Stimulated activated CD8-positive, alpha-beta memory T cell treated with anti-CD3 and anti-CD28 coated beads, Interleukin-15, amount 100 ng/mL, for 48 hours (primary cell): ENCODE measurements around the gene CKAP5.
"Not testable (repeated sequence)": the region's sequence is repeated elsewhere in the genome, so short reads cannot be mapped to it uniquely, and the experiment has no call there.

ENCODE experiments used
- DNase-seq, 2 donors: peaks; one replicate each; pipeline ENCODE4 v3.0.0-alpha.2; 2020; ENCODE audit warnings: low read depth in 2 of 2

CKAP5 gene

DNA sequence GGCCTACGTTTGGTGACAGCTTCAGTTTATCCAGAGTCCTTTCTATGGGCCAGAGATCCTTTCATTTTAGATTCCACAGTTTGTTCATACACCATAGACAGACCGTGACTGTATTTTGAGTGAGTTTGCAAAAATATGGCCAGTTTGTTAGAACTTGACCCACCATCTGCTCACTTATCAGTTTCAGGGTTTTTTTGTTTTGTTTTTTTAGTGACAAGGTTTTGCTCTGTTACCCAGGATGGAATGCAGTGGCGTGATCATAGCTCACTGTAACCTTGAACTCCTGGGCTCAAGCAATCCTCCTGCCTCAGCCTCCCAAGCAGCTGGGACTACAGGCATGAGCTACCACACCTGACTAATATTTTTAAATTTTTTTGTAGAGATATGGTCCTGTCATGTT is 9.1 kb upstream of the CKAP5 start:
- DNase-seq, result no peak

DNA sequence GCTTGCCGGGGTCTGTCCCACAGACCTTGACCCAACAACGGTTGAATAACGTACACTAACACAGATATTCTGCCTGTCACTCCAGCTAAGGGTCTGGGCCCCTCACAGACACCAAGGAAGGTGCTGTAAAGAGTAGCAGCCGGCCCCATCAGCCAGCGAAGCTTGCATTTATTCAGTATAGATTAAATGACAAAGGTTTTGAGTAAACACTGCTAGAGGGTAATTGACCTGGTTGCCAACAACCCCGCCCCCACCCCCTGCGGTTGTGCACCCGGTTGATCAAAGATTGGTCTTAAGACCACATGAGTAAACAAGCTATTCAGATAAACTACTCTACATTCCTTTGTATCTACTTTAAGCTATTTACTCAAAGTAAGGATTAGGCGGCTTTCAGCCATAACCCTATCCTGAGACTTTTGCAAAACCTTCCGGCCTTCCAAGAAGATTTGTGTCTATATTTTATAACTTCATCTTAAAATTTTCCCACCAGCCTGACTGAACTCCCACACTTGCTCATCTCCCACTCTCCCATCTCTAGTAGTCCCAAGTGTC is 4.8 kb upstream of the CKAP5 start:
- DNase-seq, result no peak

DNA sequence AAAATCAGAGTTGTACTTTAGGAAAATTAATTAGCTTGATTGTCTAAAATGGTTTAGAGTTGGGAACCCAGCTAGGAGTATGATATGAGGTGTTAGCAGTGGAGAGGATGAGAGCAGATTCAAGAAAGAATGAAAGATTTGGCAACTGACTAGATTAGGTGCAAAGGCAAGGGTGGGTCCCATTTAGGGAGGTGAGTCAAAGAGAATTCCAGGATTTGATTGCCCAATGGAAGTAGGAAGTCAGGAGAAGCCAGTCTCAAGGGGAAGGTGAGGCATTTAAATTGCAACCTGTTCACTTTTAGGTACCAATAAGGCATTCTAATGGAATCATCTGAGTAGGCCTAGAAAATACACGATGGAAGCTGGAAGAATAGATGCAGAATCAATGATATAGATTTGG is 3.6 kb upstream of the CKAP5 start:
- no peak for DNase-seq

DNA sequence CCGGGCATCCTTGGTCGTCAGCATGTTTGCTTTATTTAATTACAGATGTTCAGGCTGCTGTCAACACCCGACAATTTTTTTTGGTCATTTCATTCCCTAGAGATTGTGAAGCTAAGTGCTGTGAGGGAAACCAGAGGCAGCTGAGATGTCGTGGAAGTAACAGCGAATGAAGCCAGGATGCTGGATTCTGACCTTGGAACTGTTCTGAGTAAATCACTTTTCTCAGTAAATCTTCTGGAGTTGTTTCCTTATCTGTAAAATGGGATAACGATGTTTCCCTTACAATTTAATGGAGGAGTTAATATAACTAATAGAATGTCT is 390 bp upstream of the CKAP5 start:
- no peak for DNase-seq

DNA sequence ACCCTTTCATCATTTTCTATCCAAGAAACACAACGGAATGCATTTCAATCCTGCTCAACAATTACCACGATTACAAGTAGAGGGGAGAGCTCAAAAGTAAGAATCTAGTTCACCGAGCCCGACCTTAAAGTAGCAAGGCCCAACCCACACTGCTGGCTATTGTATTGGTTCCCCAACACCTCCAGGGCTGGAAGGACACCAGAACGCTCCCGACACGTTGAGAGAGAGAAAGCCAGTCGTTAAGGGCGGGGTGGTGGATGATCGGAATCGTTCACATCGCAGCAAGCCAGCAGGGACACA is 690 bp downstream of the CKAP5 start:
- no peak for DNase-seq

DNA sequence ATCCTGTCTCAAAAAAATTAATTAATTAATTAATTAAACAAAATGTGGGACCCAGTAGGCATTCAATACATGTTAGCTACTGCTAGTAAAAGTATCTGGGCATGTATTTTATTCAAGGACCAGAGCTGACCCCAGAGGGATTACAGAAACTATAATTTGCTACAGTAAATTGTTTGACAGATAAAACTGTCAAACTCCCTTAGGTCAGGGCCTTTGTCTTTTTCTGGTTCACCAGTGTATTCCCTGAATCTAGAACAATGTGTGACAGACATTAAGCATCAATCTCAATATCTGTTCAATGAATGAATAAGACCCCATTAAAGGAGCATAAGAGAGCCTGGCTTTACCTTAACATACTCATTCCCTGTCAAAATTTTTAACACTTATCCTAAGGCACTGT is 6.0 kb downstream of the CKAP5 start:
- DNase-seq, result no peak

DNA sequence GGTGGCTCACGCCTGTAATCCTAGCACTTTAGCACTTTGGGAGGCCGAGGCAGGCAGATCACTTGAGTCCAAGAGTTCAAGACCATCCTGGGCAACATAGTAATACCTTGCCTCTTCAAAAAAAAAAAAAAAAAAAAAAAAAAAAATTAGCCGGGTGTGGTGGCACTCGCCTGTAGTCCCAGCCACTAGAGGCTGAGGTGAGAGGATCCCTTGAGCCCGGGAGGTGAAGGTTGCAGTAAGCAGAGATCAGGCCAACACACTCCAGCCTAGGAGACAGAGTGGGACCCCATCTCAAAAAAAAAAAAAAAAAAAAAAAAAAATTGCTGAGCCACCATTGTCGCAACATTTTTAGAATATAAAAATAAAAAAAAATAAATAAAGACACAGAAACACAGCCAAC is 7.6 kb downstream of the CKAP5 start:
- DNase-seq, result no peak

DNA sequence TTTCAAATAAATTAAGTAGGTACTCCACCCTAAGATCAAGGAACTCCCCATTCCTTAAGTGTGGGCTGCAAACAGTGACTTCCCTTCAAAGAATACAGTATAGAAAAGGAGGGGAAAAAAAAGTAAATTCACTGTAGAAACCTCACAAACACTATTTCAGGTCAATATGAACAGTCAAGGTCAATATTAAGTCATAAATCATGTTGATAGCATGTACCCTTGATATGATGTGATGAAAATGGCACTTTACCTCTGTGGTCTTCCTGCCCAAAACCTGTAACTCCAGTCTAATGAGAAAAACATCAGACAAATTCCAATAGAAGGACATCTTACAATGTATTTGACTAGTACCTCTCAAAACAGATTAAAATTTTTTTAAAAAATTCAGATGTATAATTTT is 8.2 kb downstream of the CKAP5 start:
- DNase-seq, result no peak

DNA sequence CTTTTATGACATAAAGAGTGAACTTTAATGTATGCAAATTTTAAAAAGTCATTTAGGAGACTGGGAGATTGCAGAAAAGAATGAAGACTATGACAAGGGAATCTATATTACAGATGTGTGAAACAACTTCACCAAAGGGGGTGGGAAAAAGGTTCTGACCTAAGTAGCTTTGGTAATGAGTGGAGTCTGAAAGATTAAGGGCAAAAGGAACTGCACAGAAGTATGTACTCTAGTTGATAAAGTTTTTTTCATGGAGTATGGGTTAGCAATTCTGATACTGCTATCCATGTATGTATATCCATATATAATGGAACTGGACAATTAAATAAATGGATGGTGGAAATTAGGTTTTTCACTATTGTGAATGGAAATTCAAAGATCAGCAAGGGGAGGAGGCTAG is 9.2 kb downstream of the CKAP5 start:
- no peak for DNase-seq

DNA sequence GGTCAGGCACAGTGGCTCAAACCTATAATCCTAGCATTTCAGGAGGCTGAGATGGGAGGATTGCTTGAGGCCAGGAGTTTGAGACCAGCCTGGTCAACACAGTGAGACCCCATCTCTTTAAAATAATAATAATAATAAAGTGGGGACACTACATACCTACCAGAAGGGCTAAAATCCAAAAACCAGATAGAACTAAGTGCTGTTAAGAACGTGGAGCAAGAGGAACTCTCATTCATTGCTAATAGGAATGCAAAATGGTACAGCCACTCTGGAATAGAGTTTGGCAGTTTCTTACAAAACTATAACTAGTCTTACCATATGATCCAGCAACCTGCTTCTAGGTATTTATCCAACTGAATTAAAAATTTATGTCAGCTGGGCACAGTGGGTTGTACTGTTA is 9.6 kb downstream of the CKAP5 start:
- DNase-seq, result no peak

DNA sequence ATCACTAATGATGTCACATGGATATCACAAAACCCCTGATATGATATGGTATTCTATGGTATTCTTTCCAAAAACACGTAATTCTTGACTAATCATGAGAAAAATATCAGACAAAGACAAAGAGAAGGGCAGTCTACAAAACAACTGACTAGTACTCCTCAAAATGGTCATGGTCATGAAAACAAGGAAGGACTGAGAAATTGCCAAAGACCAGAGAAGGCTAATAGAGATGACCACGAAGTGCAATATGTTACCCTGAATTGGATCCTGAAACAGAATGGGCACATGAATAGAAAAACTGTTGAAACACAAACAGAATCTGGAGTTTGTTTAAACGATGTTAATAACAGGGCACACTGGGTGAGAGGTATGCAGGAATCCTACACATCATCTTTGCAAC is 10.2 kb downstream of the CKAP5 start:
- no peak for DNase-seq

DNA sequence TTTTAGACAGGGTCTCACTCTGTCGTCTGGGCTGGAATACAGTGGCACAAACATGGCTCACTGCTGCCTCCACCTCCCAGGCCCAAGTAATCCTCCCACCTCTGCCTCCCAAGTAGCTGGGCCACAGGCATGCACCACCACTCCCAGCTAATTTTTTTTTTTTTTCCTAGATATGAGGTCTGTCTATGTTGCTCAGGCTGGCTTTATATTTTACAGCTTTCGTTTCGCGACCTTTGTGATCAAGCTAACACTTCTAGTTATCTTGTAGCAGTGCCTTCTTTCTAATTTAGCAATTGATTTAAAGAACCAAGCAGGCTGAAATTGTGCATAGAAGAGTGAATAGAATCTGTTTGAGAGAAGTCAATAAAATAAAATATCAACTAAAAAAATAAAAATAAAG is 11.3 kb downstream of the CKAP5 start:
- DNase-seq, result no peak

DNA sequence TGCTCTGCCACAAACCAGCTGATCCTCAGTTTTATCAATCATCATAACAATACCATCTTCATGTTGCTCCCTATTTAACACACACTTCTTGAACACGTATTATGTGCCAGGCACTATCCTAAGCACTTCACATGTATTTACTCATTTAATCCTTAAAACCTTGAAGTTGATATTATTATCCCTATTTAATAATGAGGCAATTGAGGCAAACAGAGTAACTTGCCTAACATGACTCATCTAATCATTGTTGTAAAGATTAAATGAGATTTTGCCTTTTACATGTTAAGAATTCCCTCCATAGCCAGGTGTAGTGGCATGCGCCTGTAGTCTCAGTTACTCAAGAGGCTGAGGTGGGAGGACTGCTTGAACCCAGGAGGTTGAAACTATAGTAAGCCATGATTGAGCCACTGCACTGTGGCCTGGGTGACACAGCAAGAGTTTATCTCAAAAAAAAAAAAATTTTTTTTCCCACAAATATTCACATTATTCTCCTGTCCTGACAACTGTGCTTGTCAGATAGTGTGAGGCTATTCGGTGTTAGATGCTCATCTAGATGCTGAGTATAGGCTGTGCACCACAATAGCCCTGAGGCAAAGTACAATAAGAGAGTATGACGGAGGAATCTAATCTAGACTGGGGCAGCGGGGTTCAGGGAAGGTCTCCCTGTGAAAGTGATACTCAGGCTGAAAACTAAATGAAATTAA is 13.4 kb downstream of the CKAP5 start:
- no peak for DNase-seq

DNA sequence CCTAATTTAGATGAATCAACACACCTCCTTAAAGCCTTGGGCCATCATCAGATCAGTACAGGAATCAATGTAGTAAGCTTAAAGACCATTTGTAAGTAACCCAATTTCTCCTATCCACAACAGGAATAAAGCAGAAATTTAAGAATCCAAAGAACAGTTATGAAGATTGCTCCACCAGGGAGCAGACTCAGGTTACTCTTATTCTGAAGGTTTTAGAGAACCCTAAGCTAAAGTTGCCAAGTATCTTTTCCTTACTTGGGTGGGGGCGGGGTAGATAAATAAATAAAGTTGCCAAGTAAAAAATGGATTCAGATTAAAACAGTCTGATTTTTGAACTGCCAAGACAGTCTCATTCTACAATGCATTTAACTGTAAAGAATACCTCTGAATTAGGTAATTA is 18.1 kb downstream of the CKAP5 start:
- DNase-seq, result no peak

DNA sequence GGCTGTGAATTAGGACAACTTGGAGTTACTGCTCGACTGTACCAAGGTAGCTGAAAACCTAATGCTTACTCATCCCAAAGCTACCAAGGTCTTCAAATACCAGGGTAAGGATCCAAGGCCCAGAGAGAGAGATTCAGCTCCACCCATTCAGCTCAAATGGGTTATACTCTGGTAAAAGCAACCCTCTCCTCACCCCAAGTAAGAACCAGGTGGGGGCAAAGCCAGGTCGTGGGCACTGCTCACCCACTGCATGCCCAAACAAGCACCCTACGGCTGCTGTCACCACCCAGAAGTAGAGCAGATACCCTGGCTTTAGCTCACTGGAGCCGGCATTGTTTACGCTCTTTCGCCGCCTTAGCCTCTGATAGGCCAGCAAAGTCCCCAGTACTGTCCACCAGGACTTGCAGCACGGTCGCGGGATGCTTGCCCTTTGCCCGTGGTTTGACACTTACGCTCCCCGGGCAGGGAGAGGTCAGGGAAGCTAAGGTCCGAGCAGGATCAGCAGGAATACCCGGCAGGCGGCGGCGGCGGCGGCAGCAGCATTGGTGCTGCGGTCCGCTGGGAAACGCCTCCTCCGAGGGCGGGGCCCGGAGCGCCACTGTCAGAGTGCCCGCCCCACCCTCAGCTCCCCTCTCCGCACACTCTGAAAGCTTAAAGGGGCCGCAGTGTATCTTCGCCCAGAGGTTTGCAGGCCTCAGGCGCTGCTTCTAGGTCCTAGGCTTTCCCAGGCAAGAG is 19.6 kb downstream of the CKAP5 start:
- peak; percentile 59 to 70 for DNase-seq

DNA sequence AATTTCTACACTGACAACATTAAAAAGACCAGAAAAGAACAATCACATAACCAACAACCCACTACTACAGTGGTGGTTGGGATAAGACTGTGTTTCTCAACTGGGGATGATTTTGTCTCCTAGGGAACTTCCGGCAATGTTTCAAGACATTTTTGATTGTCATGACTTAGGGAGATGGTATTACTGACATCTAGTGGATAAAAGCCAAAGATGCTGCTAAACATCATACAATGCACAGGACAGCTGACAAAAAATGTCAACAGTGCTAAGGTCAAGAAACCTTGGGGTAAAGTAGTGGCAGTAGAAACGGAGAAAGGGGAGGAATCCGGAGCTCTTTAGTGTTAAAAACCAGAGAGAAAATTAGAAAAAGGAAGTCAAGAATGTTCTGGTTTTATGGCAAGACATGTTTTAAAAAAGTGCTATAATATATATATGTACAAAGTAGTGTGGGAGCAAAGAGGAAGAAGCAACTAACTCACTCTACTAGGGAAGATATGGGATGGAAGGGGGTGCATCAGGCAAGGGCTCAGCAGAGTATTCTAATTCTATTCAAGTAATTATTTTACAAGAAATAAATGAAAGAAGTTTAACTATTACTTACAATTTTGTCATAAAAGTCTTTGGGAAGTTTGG is 37.2 kb downstream of the CKAP5 start:
- no peak for DNase-seq

DNA sequence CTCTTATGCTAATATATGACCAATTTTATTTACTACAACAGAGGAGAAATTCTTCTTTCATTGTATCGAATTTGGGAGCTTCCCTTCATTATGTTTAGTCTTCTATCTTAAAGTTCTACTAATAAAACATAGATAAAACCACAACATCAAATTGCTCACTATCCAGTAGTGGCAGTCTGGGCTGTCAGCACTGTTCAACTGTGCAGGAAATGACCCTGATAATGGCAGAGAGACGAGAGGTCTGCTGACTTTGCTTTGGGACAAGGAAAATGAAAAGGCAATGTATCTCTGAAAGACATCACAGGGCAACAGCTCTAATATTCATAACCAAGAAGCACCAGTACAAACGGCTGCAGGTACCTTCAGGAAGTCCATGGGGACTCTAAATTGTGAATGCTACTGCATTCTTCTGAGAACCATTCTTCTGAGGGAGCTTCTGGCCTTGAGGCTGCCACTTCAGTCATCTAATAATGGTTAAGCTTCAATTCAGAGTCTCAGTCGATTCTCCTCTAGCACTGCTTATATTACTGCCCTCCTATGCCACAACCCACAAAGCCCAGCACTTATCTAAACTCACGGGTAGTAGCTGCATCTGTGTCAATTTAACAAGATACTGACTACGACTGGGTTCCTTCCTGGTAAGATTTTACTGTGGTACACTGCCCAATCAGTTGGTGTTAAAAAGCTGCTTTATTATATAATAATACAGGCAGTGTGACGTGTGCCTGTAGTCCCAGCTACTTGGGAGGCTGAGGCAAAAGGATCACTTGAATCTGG is 44.2 kb downstream of the CKAP5 start:
- no peak for DNase-seq

DNA sequence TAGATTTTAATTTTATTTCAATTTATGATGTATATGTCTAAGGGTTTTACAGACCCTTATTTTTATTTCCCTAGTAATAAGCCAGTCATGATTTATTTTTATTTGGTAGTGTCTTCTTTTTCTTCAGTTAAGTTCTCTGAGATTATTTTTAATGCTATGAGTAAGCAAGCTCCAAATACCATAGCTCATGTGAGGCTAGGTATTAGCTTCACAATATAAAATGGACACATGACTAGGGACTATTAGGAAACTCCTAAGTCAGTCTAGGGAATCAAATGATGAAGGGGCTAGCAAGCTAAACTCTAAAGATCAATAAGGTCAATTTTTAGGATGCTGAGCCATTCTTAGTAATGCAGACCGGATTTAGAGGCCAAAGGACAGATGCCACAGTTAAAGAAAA is 45.9 kb downstream of the CKAP5 start:
- no peak for DNase-seq

DNA sequence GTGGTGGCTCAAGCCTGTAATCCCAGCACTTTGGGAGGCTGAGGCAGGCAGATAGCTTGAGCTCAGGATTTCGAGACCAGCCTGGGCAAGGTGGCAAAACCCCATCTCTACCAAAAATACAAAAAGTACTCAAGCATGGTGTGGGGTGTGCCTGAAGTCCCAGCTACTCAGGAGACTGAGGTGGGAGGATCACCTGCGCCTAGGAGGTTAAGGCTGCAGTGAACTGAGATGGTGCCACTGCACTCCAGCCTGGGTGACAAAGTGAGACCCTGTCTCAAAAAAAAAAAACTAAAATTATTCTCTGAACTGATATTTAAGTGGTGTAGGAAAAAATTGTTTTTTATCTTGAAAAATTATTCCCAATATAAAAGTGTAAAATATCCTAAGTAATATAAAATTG is 46.4 kb downstream of the CKAP5 start:
- DNase-seq, result not testable (repeated sequence)

DNA sequence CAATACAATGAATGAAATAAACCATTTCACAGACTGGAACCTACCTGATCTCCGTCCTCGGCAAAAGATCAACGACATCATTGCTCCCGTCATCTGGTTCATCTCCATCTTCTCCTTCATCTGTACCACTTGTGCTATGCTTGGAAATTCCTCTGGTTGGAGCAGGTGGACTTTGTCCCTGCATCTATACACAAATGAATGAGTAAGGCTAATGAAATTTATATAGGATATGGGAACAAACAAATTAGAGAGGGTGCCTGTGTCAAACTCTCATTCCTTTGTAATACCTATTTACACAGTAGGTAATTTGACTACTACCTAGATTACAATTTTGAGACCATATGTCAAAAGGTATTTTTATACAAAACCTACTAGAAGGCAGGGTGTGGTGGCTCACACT is 67.7 kb downstream of the CKAP5 start:
- no peak for DNase-seq

DNA sequence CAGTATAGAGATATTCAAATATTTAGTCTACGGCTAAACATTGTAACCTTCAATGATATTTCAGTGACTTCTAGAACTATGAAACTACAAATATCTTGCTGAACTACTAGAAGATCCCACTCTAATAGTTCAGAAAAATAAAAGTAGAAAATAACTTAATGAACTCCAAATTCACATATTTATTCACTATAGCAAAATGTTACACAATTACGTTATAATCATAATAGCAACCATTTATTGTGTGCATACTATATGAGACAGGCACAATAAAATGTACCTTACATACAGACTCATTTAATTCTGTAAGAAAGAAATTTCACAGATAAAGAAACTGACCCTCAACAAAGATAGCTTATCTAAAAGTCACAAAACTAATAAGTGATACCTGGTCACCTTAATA is 69.2 kb downstream of the CKAP5 start:
- no peak for DNase-seq

DNA sequence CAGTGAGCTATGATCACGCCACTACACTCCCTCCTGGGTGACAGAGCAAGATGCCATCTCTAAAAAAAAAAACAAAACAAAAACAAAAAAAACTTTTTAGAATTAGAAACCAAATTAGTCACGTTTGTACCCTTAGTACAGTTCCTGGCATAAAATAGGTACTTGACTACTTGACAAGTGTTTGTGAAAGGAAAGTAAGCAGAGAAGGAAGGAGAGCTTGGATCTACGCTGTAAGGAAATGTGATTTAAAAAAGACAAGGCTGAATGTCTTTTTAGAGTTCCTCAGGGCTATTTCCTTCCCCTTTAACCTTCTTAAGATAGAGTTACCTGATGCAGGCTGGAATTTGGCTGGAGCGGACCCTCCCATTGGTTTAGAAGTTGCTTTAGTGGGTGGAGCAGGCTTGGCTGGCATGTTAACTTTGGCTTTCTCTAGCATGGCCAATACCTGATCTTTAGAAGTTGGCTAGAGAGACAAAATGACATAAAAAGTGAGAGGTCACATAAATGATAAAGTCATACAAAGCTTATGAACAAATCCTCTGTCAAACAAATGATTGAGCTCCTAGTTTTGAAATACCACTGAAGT is 76.4 kb downstream of the CKAP5 start:
- DNase-seq, result no peak
